OCI-LY3 (cell line): ENCODE data around the gene TACR1.

Source experiments
- CTCF ChIP-seq: fragments of 200-600, 300-600 bp; sonication (generic); IDR thresholded peaks from 2 replicates; pipeline ENCODE4 v1.5.1; 2014; ENCODE audit warnings: antibody characterized with exemption, low read length, low read depth
- EZH2phosphoT487 ChIP-seq: fragments of 200-600 bp; shearing (Covaris generic); IDR thresholded peaks from 2 replicates; pipeline ENCODE4 v1.6.1; 2018; ENCODE audit warnings: antibody characterized with exemption, mixed run types, low read depth

- TF ChIP-seq CTCF, result no peak
- TF ChIP-seq EZH2phosphoT487, result no peak
These were observed 44.2 kb downstream of the TACR1 start for GRCh38 chr2:75155115-75155514.
